Central memory CD4-positive, alpha-beta T cell (primary cell): ENCODE measurements around the gene RBMS3.

ENCODE experiments used
- DNase-seq: peaks from one replicate; pipeline ENCODE4 v3.0.0; 2022

RBMS3 gene

GRCh38 chr3:29914861-29915524, 634.1 kb downstream of the RBMS3 start:
- no peak for DNase-seq

- no peak for DNase-seq
Observed at GRCh38 chr3:29919571-29919970, 638.7 kb downstream of the RBMS3 start.

- DNase-seq = no peak
Observed at GRCh38 chr3:29922992-29923746, 642.3 kb downstream of the RBMS3 start.

GRCh38 chr3:29924783-29925561, 644.1 kb downstream of the RBMS3 start:
- no peak for DNase-seq

- DNase-seq = no peak
Observed at GRCh38 chr3:29926378-29926777, 645.5 kb downstream of the RBMS3 start.

GRCh38 chr3:29932696-29933325, 651.9 kb downstream of the RBMS3 start:
- no peak for DNase-seq

- no peak for DNase-seq
Observed at GRCh38 chr3:29933802-29934490, 653.1 kb downstream of the RBMS3 start.

GRCh38 chr3:29934751-29935150, 653.9 kb downstream of the RBMS3 start:
- DNase-seq = no peak

GRCh38 chr3:29936054-29936453, 655.2 kb downstream of the RBMS3 start:
- no peak for DNase-seq

GRCh38 chr3:29936766-29937165, 655.9 kb downstream of the RBMS3 start:
- no peak for DNase-seq

GRCh38 chr3:29937185-29937584, 656.3 kb downstream of the RBMS3 start:
- DNase-seq = no peak

GRCh38 chr3:29940759-29941323, 660.0 kb downstream of the RBMS3 start:
- no peak for DNase-seq

GRCh38 chr3:29942297-29942696, 661.4 kb downstream of the RBMS3 start:
- no peak for DNase-seq

- DNase-seq = no peak
Observed at GRCh38 chr3:29949131-29949530, 668.3 kb downstream of the RBMS3 start.

GRCh38 chr3:29949940-29950616, 669.2 kb downstream of the RBMS3 start:
- no peak for DNase-seq

GRCh38 chr3:29952431-29952830, 671.6 kb downstream of the RBMS3 start:
- DNase-seq = no peak

- no peak for DNase-seq
Observed at GRCh38 chr3:29955413-29955812, 674.5 kb downstream of the RBMS3 start.

GRCh38 chr3:29958816-29959215, 677.9 kb downstream of the RBMS3 start:
- DNase-seq = no peak

- DNase-seq = no peak
Observed at GRCh38 chr3:29971895-29972294, 691.0 kb downstream of the RBMS3 start.

- DNase-seq = no peak
Observed at GRCh38 chr3:29972320-29972993, 691.6 kb downstream of the RBMS3 start.

- DNase-seq = no peak
Observed at GRCh38 chr3:29973763-29974162, 692.9 kb downstream of the RBMS3 start.
